GM12864 (cell line): ENCODE results near the gene WBP2.

Source experiments
- DNase-seq: peaks from one replicate; pipeline ENCODE4 v3.0.0-alpha.2; 2011; ENCODE audit warnings: low read depth
- H3K4me3 ChIP-seq: 2 replicates; pipeline ENCODE4 v1.5.1; 2011; ENCODE audit warnings: mild to moderate bottlenecking, low read depth, low read length, control low read depth
- TF ChIP-seq, protein P1 (sequence below): IDR thresholded peaks from 2 replicates; pipeline ENCODE4 v1.5.1; 2011; ENCODE audit warnings: low read depth, mild to moderate bottlenecking, moderate library complexity, low read length, control low read depth, inconsistent platforms; ENCODE audit errors: missing control alignments

The WBP2 gene

GRCh38 chr17:75824666-75825065 lies 30.5 kb downstream of the WBP2 start:
- no peak for DNase-seq
- no peak overlapping the region for H3K4me3 ChIP-seq
- TF ChIP-seq, protein P1, sequence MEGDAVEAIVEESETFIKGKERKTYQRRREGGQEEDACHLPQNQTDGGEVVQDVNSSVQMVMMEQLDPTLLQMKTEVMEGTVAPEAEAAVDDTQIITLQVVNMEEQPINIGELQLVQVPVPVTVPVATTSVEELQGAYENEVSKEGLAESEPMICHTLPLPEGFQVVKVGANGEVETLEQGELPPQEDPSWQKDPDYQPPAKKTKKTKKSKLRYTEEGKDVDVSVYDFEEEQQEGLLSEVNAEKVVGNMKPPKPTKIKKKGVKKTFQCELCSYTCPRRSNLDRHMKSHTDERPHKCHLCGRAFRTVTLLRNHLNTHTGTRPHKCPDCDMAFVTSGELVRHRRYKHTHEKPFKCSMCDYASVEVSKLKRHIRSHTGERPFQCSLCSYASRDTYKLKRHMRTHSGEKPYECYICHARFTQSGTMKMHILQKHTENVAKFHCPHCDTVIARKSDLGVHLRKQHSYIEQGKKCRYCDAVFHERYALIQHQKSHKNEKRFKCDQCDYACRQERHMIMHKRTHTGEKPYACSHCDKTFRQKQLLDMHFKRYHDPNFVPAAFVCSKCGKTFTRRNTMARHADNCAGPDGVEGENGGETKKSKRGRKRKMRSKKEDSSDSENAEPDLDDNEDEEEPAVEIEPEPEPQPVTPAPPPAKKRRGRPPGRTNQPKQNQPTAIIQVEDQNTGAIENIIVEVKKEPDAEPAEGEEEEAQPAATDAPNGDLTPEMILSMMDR = no peak

- TF ChIP-seq, protein P1 = no peak
- no peak for DNase-seq
- H3K4me3 ChIP-seq = no peak overlapping the region
Measured at GRCh38 chr17:75824050-75824552, 31.0 kb downstream of the WBP2 start.

DNA sequence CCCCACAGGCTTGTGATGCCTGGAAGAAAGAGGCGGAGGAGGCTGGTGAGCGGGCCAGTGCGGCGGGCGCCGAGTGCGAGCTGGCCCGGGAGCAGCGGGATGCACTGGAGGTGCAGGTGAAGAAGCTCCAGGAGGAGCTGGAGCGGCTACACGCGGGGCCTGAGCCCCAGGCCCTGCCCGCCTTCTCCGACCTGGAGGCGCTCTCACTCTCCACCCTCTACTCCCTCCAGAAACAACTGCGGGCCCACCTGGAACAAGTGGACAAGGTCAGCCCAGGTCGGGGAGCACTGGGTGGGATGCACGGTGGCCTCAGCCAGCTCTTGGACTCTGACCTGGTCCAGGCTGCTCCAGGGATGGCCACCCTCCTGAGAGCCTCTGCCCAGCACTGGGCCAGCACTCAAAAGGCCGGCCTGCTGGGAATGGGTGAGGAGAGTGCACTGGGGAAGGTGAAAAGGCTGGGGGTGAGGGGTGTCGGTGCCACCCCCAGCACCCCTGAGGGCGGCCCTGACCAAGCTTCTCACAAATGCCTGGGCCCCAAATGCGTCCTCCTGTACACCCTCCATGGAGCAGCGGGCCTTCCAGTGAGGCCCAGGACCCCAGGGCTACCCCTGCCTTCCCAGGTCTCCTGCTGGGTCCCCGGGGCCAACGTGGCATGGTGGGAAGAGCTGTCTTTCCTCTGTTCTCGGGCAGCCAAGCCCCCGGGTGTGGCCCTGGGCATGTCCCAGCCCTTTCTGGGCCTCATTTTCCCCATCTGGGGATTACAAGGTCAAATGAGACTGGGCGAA lies 31.7 kb downstream of the WBP2 start:
- no peak overlapping the region for H3K4me3 ChIP-seq
- TF ChIP-seq, protein P1 = no peak
- DNase-seq = no peak

DNA sequence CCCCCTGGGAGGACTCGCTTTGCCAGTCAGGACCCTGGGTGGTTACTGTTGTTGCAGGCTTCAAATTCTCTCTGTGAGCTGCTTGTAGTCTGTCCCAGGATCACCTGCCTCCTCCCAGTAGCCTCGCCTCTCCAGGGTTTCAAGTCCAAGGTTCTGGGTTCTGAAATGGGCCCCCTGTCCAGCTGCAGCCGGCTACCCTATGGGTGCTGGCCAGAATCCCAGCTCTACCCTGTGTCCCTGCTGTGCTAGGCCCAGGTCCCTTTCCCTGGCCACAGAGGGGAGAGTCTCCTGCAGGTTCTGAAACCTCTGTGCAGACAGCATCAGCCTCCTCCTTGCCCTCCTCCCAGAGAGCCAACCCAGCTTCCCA lies 32.4 kb downstream of the WBP2 start:
- TF ChIP-seq, protein P1 = no peak
- DNase-seq = no peak
- H3K4me3 ChIP-seq = no peak overlapping the region

- no peak for DNase-seq
- no peak overlapping the region for H3K4me3 ChIP-seq
- TF ChIP-seq, protein P1 = no peak
Measured at GRCh38 chr17:75822119-75822799, 32.9 kb downstream of the WBP2 start.

DNA sequence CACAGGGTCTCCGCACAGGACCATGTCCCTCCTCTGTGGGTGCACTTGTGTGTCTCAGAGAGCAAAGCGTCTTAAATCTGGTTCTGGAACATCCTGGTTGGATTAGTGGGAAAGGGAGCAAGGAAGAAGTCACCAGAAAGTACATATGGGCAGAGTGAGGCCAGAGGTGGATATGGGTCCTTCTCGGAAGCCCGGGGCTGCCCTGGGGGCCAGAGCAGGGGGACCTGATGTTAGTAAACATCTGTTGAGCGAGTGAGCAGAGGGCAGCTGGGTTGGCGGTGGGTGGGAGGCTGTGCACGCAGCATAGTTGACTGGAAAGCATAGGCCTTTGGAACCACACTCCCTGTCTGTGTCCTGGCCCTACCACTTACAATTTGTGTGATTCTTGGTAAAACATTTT lies 33.6 kb downstream of the WBP2 start:
- no peak for DNase-seq
- no peak overlapping the region for H3K4me3 ChIP-seq
- TF ChIP-seq, protein P1 = no peak
